Hippocampal formation (tissue), 2 donors: ENCODE results near the gene SDHC.
"Not testable (repeated sequence)": the region's sequence is repeated elsewhere in the genome, so short reads cannot be mapped to it uniquely, and the experiment has no call there.

Source experiments
- DNase-seq, 2 donors: peaks; one replicate each; lab custom pipeline; 2025; lab: John Stamatoyannopoulos, UW

Gene SDHC

GRCh38 chr1:161311595-161312181 is 2.5 kb upstream of the SDHC start:
- DNase-seq = no peak

- DNase-seq = peak; percentile 50 to 55
These were observed 504 bp upstream of the SDHC start for GRCh38 chr1:161313554-161314200.

GRCh38 chr1:161315841-161316674 is 1.9 kb downstream of the SDHC start:
- not testable (repeated sequence) for DNase-seq

GRCh38 chr1:161324020-161324419 is 9.8 kb downstream of the SDHC start:
- no peak for DNase-seq

GRCh38 chr1:161330346-161330745 is 16.2 kb downstream of the SDHC start:
- no peak for DNase-seq

GRCh38 chr1:161333166-161333565 is 19.0 kb downstream of the SDHC start:
- no peak for DNase-seq

GRCh38 chr1:161335796-161336195 is 21.6 kb downstream of the SDHC start:
- no peak for DNase-seq

GRCh38 chr1:161342177-161342576 is 28.0 kb downstream of the SDHC start:
- no peak for DNase-seq

GRCh38 chr1:161342821-161343220 is 28.6 kb downstream of the SDHC start:
- no peak for DNase-seq

- DNase-seq = no peak
These were observed 36.5 kb downstream of the SDHC start for GRCh38 chr1:161350671-161351070.

GRCh38 chr1:161351482-161351881 is 37.3 kb downstream of the SDHC start:
- DNase-seq = no peak

- no peak for DNase-seq
These were observed 42.9 kb downstream of the SDHC start for GRCh38 chr1:161357073-161357472.

- DNase-seq = no peak
These were observed 45.1 kb downstream of the SDHC start for GRCh38 chr1:161359291-161359690.

GRCh38 chr1:161364332-161364731 is 50.2 kb downstream of the SDHC start:
- no peak for DNase-seq

- no peak for DNase-seq
These were observed 51.0 kb downstream of the SDHC start for GRCh38 chr1:161365207-161365606.

- DNase-seq = peak; percentile 35 to 87
These were observed 53.7 kb downstream of the SDHC start, which contains the start of gene CFAP126 for GRCh38 chr1:161367684-161368400. Gene CFAP126, minus strand, starts transcription at chr1:161367876. Its CDS starts 8 bp downstream, at chr1:161367868.

- DNase-seq = no peak
These were observed 59.3 kb downstream of the SDHC start for GRCh38 chr1:161373442-161373841.

GRCh38 chr1:161374373-161374772 is 60.2 kb downstream of the SDHC start:
- no peak for DNase-seq

GRCh38 chr1:161378014-161378413 is 63.8 kb downstream of the SDHC start:
- no peak for DNase-seq

- DNase-seq = no peak
These were observed 64.9 kb downstream of the SDHC start for GRCh38 chr1:161379071-161379470.

GRCh38 chr1:161381707-161382106 is 67.5 kb downstream of the SDHC start:
- DNase-seq = no peak
